ENCODE results near the gene KARS1. TPM values are rescaled to one million over a fixed set of nuclear protein-coding genes. Genes with fewer than 3 reads are reported as not detected.

KARS1 gene
- total and polyA plus RNA-seq, 2 of the 4 experiments (the other 2 are of a cell fraction) = 122 to 228 TPM

GRCh38 chr16:75624921-75625334 lies 22.5 kb downstream of the KARS1 start:
- H3K4me1 ChIP-seq (ENCODE audit: control insufficient read depth, insufficient read depth, low read length) = peaks cover 5% of the 10 kb centered on the region
- in situ Hi-C loops (cut with MboI; ENCODE audit: low sequenced_read_pairs) = no loop called here
- no peak overlapping the region for H2BK20ac ChIP-seq (ENCODE audit: low read depth, low read length)
- no peak overlapping the region for H3K23ac ChIP-seq (ENCODE audit: low read depth, low read length)
- DNase-seq (peak; percentile 63), ATAC-seq (ENCODE audit: low read depth) (no peak)
- no peak overlapping the region for H3K27ac ChIP-seq (ENCODE audit: insufficient read depth, low read length)
- WGBS, 2 experiments (ENCODE audit: extremely low coverage in 2 of 2, insufficient read length in 1 of 2) = no CpG with 5 or more reads among the region's 4 CpGs
- dilution Hi-C loops (cut with HindIII; ENCODE audit: low sequenced_read_pairs, unreplicated experiment) = no loop called here
- H3K9me1 ChIP-seq (ENCODE audit: insufficient read depth, low read length) = no peaks in the 10 kb centered on the region
- H3K4me2 ChIP-seq (ENCODE audit: low read depth, low read length) = no peak overlapping the region
- H3K56ac ChIP-seq (ENCODE audit: extremely low read depth, insufficient read depth, low read length) = no peak overlapping the region
- H3K18ac ChIP-seq (ENCODE audit: low read depth, low read length) = no peak overlapping the region
- intact Hi-C loops (cut with micrococcal nuclease) = loop anchor here (10.0 kb wide), 2 partner anchors 160 to 430 kb away; partner anchors contain the start of gene TMEM170A
- no peak overlapping the region for H3K4me3 ChIP-seq (ENCODE audit: insufficient read depth, low read depth, low read length)
- no peak overlapping the region for H4K91ac ChIP-seq (ENCODE audit: insufficient read depth, low read depth, low read length)
- peak; percentile 32; the same call in 1 of the 2 replicates for TF ChIP-seq FOS (IDR thresholded peaks at IDR 0.05; ENCODE audit: low read depth, low read length)
- no peak for TF ChIP-seq USF2 (IDR thresholded peaks at IDR 0.05; ENCODE audit: low read depth, low read length)
- TF ChIP-seq CEBPB (IDR thresholded peaks at IDR 0.05; ENCODE audit: low read depth, low read length) = peak; percentile 92
- TF ChIP-seq BHLHE40 (IDR thresholded peaks at IDR 0.05; ENCODE audit: low read depth, low read length) = no peak
- H2BK15ac ChIP-seq (ENCODE audit: low read depth, low read length) = no peak overlapping the region
- no peak overlapping the region for H2BK120ac ChIP-seq (ENCODE audit: low read depth, low read length)
- ChIA-PET CTCF (no interaction called here), POLR2A (ENCODE audit: unreplicated experiment) (no interaction called here)
- H2BK5ac ChIP-seq (ENCODE audit: low read depth, low read length, poor library complexity, severe bottlenecking) = no peak overlapping the region
- no peak overlapping the region for H3K14ac ChIP-seq (replicated peaks; ENCODE audit: low read depth, low read length)
- H2AK5ac ChIP-seq (ENCODE audit: low read depth, low read length) = no peak overlapping the region
- peaks cover 13 to 23% of the 10 kb centered on the region in 2 experiments for H3K79me1 ChIP-seq (ENCODE audit: low read depth in 1 of 2, low read length in 2 of 2)
- no peak overlapping the region for H3K9ac ChIP-seq (ENCODE audit: low read depth, low read length)
- H4K8ac ChIP-seq (ENCODE audit: low read depth in 2 of 2, low read length in 2 of 2) = no peak overlapping the region
- peaks cover 41% of the 10 kb centered on the region for H3K36me3 ChIP-seq (ENCODE audit: control insufficient read depth, insufficient read depth, low read length)
- H3K4ac ChIP-seq (ENCODE audit: low read depth, low read length) = no peak overlapping the region
- H4K5ac ChIP-seq (ENCODE audit: low read depth, low read length) = no peak overlapping the region
- no peaks in the 10 kb centered on the region for H3K27me3 ChIP-seq (ENCODE audit: control insufficient read depth, insufficient read depth, low read length)
- no TSS peak for BruUV-seq (replicated peaks)
- no peak overlapping the region for H2AFZ ChIP-seq (replicated peaks; ENCODE audit: low read length, poor library complexity)
- no peak overlapping the region for H2AK9ac ChIP-seq (replicated peaks; ENCODE audit: low read depth, low read length, poor library complexity)
- H3K9me3 ChIP-seq (ENCODE audit: control insufficient read depth, insufficient read depth, low read length) = no peaks in the 10 kb centered on the region
- no peaks in the 10 kb centered on the region for H4K20me1 ChIP-seq (ENCODE audit: insufficient read depth, low read length)
